RWPE1 (cell line): ENCODE data around the gene RNF145.

Experiments
- CTCF ChIA-PET: fragments of 350-600 bp; sonication (Branson Sonifier 250); formaldehyde crosslinking; extraction: SDS; loops from one replicate; lab custom pipeline; 2021; lab: Yijun Ruan, JAX
- POLR2A ChIA-PET: fragments of 400-600 bp; formaldehyde crosslinking; extraction: SDS; loops from one replicate; lab custom pipeline; 2020; ENCODE audit warnings: antibody characterized with exemption; ENCODE audit not compliant: low non-redundant PET; lab: Yijun Ruan, JAX
- DNase-seq: peaks from one replicate; pipeline ENCODE4 v3.0.0; 2012; ENCODE audit warnings: low spot score
- H3K27ac ChIP-seq: fragments of 450-650 bp; 2 replicates; pipeline ENCODE4 v1.5.1; 2017
- TF ChIP-seq, protein P1 (sequence below): fragments of 450-650 bp; conservative IDR thresholded peaks from 2 replicates; pipeline ENCODE4 v1.5.1; 2017; ENCODE audit warnings: low read depth, mild to moderate bottlenecking

RNF145 gene

GRCh38 chr5:159220206-159220605 lies 10.9 kb upstream of the RNF145 start:
- TF ChIP-seq, protein P1, sequence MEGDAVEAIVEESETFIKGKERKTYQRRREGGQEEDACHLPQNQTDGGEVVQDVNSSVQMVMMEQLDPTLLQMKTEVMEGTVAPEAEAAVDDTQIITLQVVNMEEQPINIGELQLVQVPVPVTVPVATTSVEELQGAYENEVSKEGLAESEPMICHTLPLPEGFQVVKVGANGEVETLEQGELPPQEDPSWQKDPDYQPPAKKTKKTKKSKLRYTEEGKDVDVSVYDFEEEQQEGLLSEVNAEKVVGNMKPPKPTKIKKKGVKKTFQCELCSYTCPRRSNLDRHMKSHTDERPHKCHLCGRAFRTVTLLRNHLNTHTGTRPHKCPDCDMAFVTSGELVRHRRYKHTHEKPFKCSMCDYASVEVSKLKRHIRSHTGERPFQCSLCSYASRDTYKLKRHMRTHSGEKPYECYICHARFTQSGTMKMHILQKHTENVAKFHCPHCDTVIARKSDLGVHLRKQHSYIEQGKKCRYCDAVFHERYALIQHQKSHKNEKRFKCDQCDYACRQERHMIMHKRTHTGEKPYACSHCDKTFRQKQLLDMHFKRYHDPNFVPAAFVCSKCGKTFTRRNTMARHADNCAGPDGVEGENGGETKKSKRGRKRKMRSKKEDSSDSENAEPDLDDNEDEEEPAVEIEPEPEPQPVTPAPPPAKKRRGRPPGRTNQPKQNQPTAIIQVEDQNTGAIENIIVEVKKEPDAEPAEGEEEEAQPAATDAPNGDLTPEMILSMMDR, result no peak
- CTCF ChIA-PET, result interaction anchor here (0.7 kb wide), 1 partner anchor 98 kb away, joined by 3 read pairs; no protein-coding TSS in a partner anchor
- H3K27ac ChIP-seq, result no peak overlapping the region
- DNase-seq, result no peak
- POLR2A ChIA-PET, result no interaction called here

DNA sequence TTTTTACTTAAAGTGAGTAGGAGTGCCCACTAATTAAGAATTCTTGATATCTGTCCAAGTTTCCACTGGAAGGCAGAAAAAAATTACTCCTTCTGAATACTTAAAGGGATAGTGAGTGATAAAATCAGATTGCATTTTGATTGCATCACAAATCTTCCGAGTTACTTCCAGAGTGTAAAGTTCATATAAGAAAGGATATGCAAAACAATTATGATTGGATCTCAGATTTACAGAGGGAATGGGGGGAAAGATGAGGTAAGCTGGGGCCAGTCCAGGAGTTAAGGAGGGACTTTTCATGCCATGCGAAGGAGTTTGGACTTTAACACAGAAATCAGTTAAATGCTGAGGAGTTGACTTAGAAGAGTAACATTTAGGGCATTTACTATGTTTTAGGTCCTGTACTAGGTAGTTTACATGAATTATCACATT lies 9.3 kb upstream of the RNF145 start:
- no peak for DNase-seq
- TF ChIP-seq, protein P1, result no peak
- POLR2A ChIA-PET, result no interaction called here
- H3K27ac ChIP-seq, result peak overlapping the region; percentile 31; the same call in 1 of the 2 replicates
- CTCF ChIA-PET, result interaction anchor here (0.7 kb wide), 1 partner anchor 863 kb away, joined by 3 read pairs; no protein-coding TSS in a partner anchor

GRCh38 chr5:159217236-159217635 lies 7.9 kb upstream of the RNF145 start:
- DNase-seq, result no peak
- TF ChIP-seq, protein P1, result no peak
- CTCF ChIA-PET, result no interaction called here
- POLR2A ChIA-PET, result no interaction called here
- H3K27ac ChIP-seq, result no peak overlapping the region

GRCh38 chr5:159216454-159216853 lies 7.1 kb upstream of the RNF145 start:
- DNase-seq, result no peak
- TF ChIP-seq, protein P1, result no peak
- POLR2A ChIA-PET, result no interaction called here
- CTCF ChIA-PET, result interaction anchor here (0.5 to 0.7 kb wide), 3 partner anchors 27 to 806 kb away, joined by 4 to 6 read pairs (median 5); no protein-coding TSS in a partner anchor
- H3K27ac ChIP-seq, result no peak overlapping the region

DNA sequence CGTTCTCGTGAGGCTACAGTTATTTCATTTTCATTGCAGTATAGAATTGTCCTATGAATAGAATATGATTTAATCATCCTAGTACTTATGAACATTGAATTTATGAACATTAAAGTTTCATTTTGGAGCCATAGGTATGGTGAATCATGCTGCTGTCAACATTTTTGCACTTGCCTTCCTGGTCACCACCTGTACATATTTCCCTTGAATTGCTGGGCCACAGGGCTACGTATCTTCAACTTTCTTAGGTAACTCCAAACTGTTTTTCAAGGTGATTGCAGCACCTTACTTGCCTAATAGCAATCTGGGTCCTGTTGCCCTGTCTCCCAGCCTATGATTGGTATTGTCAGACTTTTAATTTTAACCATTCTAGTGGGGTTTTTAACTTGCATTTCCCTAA lies 6.5 kb upstream of the RNF145 start:
- no peak overlapping the region for H3K27ac ChIP-seq
- POLR2A ChIA-PET, result no interaction called here

DNA sequence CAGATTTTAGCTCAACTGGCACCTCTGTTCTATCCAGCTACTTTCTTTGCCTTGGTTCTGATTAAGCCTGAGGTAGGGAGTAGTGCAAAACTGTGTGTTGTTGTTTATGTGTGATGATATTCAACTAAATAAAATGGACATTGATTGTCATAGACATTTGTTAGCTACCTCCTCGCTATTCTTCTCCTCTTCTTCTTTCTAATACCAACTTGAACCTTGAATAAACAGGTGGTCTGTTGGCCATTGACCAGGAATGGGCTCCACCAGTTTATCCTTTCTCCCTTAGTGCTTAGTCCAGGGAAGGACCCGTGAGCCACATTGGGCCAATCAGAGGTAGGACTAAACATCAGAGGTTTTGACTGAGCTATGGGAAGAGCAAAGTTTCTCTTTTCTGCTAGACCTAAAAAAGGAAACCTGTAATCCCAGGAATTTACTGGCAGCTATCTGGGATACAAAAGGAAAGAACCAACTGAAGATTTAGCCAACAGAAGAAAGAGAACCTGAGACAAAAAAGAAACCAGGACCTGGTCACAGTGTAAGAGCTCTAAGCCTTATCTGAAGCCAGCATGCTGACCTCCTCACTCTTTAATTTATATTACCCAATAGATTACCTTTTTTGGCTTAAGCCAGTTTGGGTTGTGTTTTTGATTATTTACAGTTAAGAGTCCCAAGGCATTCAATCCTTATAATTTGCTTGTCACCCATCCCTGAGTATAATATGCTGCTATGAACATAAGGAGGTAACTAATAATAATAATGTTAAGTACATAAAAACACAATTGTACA lies 5.3 kb upstream of the RNF145 start:
- DNase-seq, result no peak
- ChIA-PET CTCF (interaction anchor here (0.6 kb wide), 1 partner anchor 9 kb away, joined by 3 read pairs; no protein-coding TSS in a partner anchor), POLR2A (no interaction called here)
- no peak overlapping the region for H3K27ac ChIP-seq
- TF ChIP-seq, protein P1, result no peak

More for the DNA sequence above, 6.5 kb upstream of the RNF145 start:
- no peak for DNase-seq
- CTCF ChIA-PET, result interaction anchor here (0.6 kb wide), 2 partner anchors 519 to 1741 kb away, joined by 3 to 5 read pairs; no protein-coding TSS in a partner anchor
- TF ChIP-seq, protein P1, result no peak
